Inflammatory macrophage treated with lipopolysaccharide for 4 hours (primary cell): ENCODE data around the gene CHRNA5.

Experiments used
- DNase-seq: peaks from one replicate; pipeline ENCODE4 v3.0.0-alpha.2; 2020

CHRNA5 gene

GRCh38 chr15:78620527-78621421 lies 55.5 kb downstream of the CHRNA5 start, which contains the start of gene CHRNA3:
CHRNA3 (minus strand) TSS chr15:78620996; CDS start chr15:78620794, 202 bp downstream.
- DNase-seq: no peak

GRCh38 chr15:78621810-78622402 lies 56.6 kb downstream of the CHRNA5 start:
- DNase-seq: no peak

- DNase-seq: no peak
Observed at GRCh38 chr15:78623786-78624497, 58.6 kb downstream of the CHRNA5 start.

- no peak for DNase-seq
Observed at GRCh38 chr15:78624651-78625590, 59.6 kb downstream of the CHRNA5 start.

GRCh38 chr15:78625606-78626280 lies 60.4 kb downstream of the CHRNA5 start:
- DNase-seq: no peak

GRCh38 chr15:78626381-78626995 lies 61.2 kb downstream of the CHRNA5 start:
- no peak for DNase-seq

- DNase-seq: no peak
Observed at GRCh38 chr15:78627348-78627747, 62.0 kb downstream of the CHRNA5 start.

GRCh38 chr15:78628227-78628626 lies 62.9 kb downstream of the CHRNA5 start:
- DNase-seq: no peak

- DNase-seq: no peak
Observed at GRCh38 chr15:78629031-78629715, 63.9 kb downstream of the CHRNA5 start.

- DNase-seq: no peak
Observed at GRCh38 chr15:78629716-78630065, 64.4 kb downstream of the CHRNA5 start.

- DNase-seq: no peak
Observed at GRCh38 chr15:78630886-78631633, 65.7 kb downstream of the CHRNA5 start.

GRCh38 chr15:78633348-78633747 lies 68.0 kb downstream of the CHRNA5 start:
- no peak for DNase-seq

- no peak for DNase-seq
Observed at GRCh38 chr15:78634210-78635145, 69.2 kb downstream of the CHRNA5 start.

GRCh38 chr15:78635346-78635745 lies 70.0 kb downstream of the CHRNA5 start:
- DNase-seq: no peak

GRCh38 chr15:78636378-78636859 lies 71.1 kb downstream of the CHRNA5 start:
- DNase-seq: no peak

- no peak for DNase-seq
Observed at GRCh38 chr15:78637776-78638435, 72.6 kb downstream of the CHRNA5 start.

- DNase-seq: peak; percentile 56
Observed at GRCh38 chr15:78638658-78639314, 73.5 kb downstream of the CHRNA5 start.
